ENCODE data around the gene BIN1.

Gene BIN1

GRCh38 chr2:127078028-127078427 lies 28.9 kb downstream of the BIN1 start:
- POLR2A ChIA-PET: interaction anchor here (0.6 kb wide), 1 partner anchor 63 kb away, joined by 3 read pairs; no protein-coding TSS in a partner anchor
- H3K27ac ChIP-seq (ENCODE audit: insufficient read depth in 1 of 2, low read depth in 1 of 2, low read length in 2 of 2, poor library complexity in 1 of 2, severe bottlenecking in 2 of 2): peak overlapping the region in 1 of 2 experiments; percentile 1
- H3K36me3 ChIP-seq (ENCODE audit: control insufficient read depth in 4 of 4, insufficient read depth in 4 of 4, low read length in 3 of 4): peaks cover 0 to 28% (median 4%) of the 10 kb centered on the region in 4 experiments
- CTCF ChIA-PET: interaction anchor here (1.2 to 23.1 kb wide), 3 partner anchors 10 to 19 kb away, joined by 6 to 404 read pairs (median 11); partner anchors contain the start of gene BIN1
- no peaks in the 10 kb centered on the region for H3K9me3 ChIP-seq (ENCODE audit: control extremely low read depth in 1 of 5, control insufficient read depth in 4 of 5, insufficient read depth in 2 of 5, low read depth in 1 of 5, low read length in 4 of 5)
- H3K4me3 ChIP-seq (ENCODE audit: control insufficient read depth in 1 of 7, extremely low read depth in 1 of 7, insufficient read depth in 4 of 7, low read depth in 2 of 7, low read length in 6 of 7): no peak overlapping the region
- H3K4me1 ChIP-seq (ENCODE audit: control extremely low read depth in 1 of 4, control insufficient read depth in 4 of 4, insufficient read depth in 4 of 4, low read length in 3 of 4): peaks cover 0 to 63% (median 48%) of the 10 kb centered on the region in 4 experiments
- 99% methylated on average over 5 of the region's 5 CpGs for WGBS (ENCODE audit: insufficient coverage)
- H3K27me3 ChIP-seq (replicated peaks in 2 of 5; ENCODE audit: control insufficient read depth in 4 of 5, insufficient read depth in 5 of 5, low read length in 4 of 5): no peaks in the 10 kb centered on the region
- DNase-seq: no peak

- Histone ChIP-seq H3K27me3 (replicated peaks in 2 of 5; ENCODE audit: control insufficient read depth in 4 of 5, insufficient read depth in 5 of 5, low read length in 4 of 5) (no peaks in the 10 kb centered on the region), H3K9me3 (ENCODE audit: control extremely low read depth in 1 of 5, control insufficient read depth in 4 of 5, insufficient read depth in 2 of 5, low read depth in 1 of 5, low read length in 4 of 5) (no peaks in the 10 kb centered on the region), H3K4me3 (ENCODE audit: control insufficient read depth in 1 of 7, extremely low read depth in 1 of 7, insufficient read depth in 4 of 7, low read depth in 2 of 7, low read length in 6 of 7) (no peak overlapping the region), H3K4me1 (ENCODE audit: control extremely low read depth in 1 of 4, control insufficient read depth in 4 of 4, insufficient read depth in 4 of 4, low read length in 3 of 4) (peaks cover 0 to 54% (median 38%) of the 10 kb centered on the region in 4 experiments), H3K36me3 (ENCODE audit: control insufficient read depth in 4 of 4, insufficient read depth in 4 of 4, low read length in 3 of 4) (peaks cover 0 to 39% (median 6%) of the 10 kb centered on the region in 4 experiments), H3K27ac (ENCODE audit: insufficient read depth in 1 of 2, low read depth in 1 of 2, low read length in 2 of 2, poor library complexity in 1 of 2, severe bottlenecking in 2 of 2) (no peak overlapping the region)
- WGBS (ENCODE audit: insufficient coverage): 98% methylated on average over 7 of the region's 11 CpGs
- CTCF ChIA-PET: interaction anchor here (0.7 to 23.1 kb wide), 4 partner anchors 8 to 128 kb away, joined by 3 to 404 read pairs (median 7); partner anchors contain the start of gene BIN1
- POLR2A ChIA-PET: interaction anchor here (1.2 kb wide), 1 partner anchor 10 kb away, joined by 3 read pairs; no protein-coding TSS in a partner anchor
- DNase-seq: no peak
Measured at GRCh38 chr2:127076924-127077323, 30.0 kb downstream of the BIN1 start.

- H3K36me3 ChIP-seq (ENCODE audit: control insufficient read depth in 4 of 4, insufficient read depth in 4 of 4, low read length in 3 of 4): peaks cover 0 to 46% (median 6%) of the 10 kb centered on the region in 4 experiments
- peaks cover 0 to 51% (median 32%) of the 10 kb centered on the region in 4 experiments for H3K4me1 ChIP-seq (ENCODE audit: control extremely low read depth in 1 of 4, control insufficient read depth in 4 of 4, insufficient read depth in 4 of 4, low read length in 3 of 4)
- no peaks in the 10 kb centered on the region for H3K9me3 ChIP-seq (ENCODE audit: control extremely low read depth in 1 of 5, control insufficient read depth in 4 of 5, insufficient read depth in 2 of 5, low read depth in 1 of 5, low read length in 4 of 5)
- POLR2A ChIA-PET: interaction anchor here (1.2 kb wide), 1 partner anchor 11 kb away, joined by 3 read pairs; no protein-coding TSS in a partner anchor
- no peak overlapping the region for H3K27ac ChIP-seq (ENCODE audit: insufficient read depth in 1 of 2, low read depth in 1 of 2, low read length in 2 of 2, poor library complexity in 1 of 2, severe bottlenecking in 2 of 2)
- H3K4me3 ChIP-seq (ENCODE audit: control insufficient read depth in 1 of 7, extremely low read depth in 1 of 7, insufficient read depth in 4 of 7, low read depth in 2 of 7, low read length in 6 of 7): no peak overlapping the region
- WGBS (ENCODE audit: insufficient coverage): 100% methylated on average over 4 of the region's 5 CpGs
- CTCF ChIA-PET: interaction anchor here (0.6 to 23.1 kb wide), 4 partner anchors 8 to 128 kb away, joined by 3 to 404 read pairs (median 7); partner anchors contain the start of gene BIN1
- H3K27me3 ChIP-seq (replicated peaks in 2 of 5; ENCODE audit: control insufficient read depth in 4 of 5, insufficient read depth in 5 of 5, low read length in 4 of 5): no peaks in the 10 kb centered on the region
- DNase-seq: no peak
Measured at GRCh38 chr2:127076290-127076689, 30.7 kb downstream of the BIN1 start.

DNA sequence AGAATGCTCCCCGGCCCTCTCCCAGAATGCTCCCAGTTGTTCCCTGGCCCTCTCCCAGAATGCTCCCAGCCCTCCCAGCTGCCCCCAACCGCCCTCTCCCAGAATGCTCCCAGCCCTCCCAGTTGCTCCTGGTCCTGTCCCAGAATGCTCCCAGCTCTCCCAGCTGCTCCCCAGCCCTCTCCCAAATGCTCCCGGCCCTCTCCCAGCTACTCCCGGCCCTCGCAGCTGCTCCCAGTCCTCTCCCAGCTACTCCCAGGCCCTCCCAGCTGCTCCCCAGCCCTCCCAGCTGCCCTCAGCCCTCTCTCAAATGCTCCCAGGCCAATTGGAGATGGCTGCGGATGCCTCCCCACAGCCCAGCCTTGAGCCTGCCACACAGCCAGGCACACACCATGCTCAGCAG lies 31.1 kb downstream of the BIN1 start:
- H3K4me1 ChIP-seq (ENCODE audit: control extremely low read depth in 1 of 4, control insufficient read depth in 4 of 4, insufficient read depth in 4 of 4, low read length in 3 of 4): peaks cover 0 to 49% (median 28%) of the 10 kb centered on the region in 4 experiments
- no peaks in the 10 kb centered on the region for H3K9me3 ChIP-seq (ENCODE audit: control extremely low read depth in 1 of 5, control insufficient read depth in 4 of 5, insufficient read depth in 2 of 5, low read depth in 1 of 5, low read length in 4 of 5)
- 97% methylated on average over 4 of the region's 6 CpGs for WGBS (ENCODE audit: insufficient coverage)
- no peak for DNase-seq
- ChIA-PET POLR2A (interaction anchor here (0.6 kb wide), 1 partner anchor 20 kb away, joined by 4 read pairs; no protein-coding TSS in a partner anchor), CTCF (interaction anchor here (0.6 to 23.1 kb wide), 5 partner anchors 7 to 129 kb away, joined by 3 to 404 read pairs (median 9); partner anchors contain the start of gene BIN1)
- H3K36me3 ChIP-seq (ENCODE audit: control insufficient read depth in 4 of 4, insufficient read depth in 4 of 4, low read length in 3 of 4): peaks cover 0 to 50% (median 6%) of the 10 kb centered on the region in 4 experiments
- H3K27ac ChIP-seq (ENCODE audit: insufficient read depth in 1 of 2, low read depth in 1 of 2, low read length in 2 of 2, poor library complexity in 1 of 2, severe bottlenecking in 2 of 2): no peak overlapping the region
- H3K27me3 ChIP-seq (replicated peaks in 2 of 5; ENCODE audit: control insufficient read depth in 4 of 5, insufficient read depth in 5 of 5, low read length in 4 of 5): no peaks in the 10 kb centered on the region
- H3K4me3 ChIP-seq (ENCODE audit: control insufficient read depth in 1 of 7, extremely low read depth in 1 of 7, insufficient read depth in 4 of 7, low read depth in 2 of 7, low read length in 6 of 7): no peak overlapping the region

DNA sequence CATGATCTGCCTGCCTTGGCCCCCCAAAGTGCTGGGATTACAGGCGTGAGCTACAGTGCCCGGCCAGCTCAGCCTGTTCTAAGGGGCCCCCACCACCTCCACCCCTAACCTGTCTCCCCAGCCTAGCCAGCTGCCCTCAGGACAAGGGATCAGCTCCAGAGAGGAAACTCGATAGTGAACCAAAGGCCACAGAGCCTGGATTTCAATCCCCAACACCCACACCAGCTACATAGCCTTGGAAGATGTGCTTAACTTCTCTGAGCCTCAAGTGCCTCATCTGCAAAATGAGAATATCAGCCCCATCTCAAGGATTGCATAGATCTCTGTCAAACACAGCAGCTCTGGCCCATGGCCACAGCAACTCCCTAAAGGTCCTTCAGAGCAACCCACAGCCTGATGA lies 32.0 kb downstream of the BIN1 start:
- ChIA-PET POLR2A (interaction anchor here (1.1 kb wide), 1 partner anchor 22 kb away, joined by 3 read pairs; no protein-coding TSS in a partner anchor), CTCF (interaction anchor here (1.8 to 23.1 kb wide), 2 partner anchors 10 to 22 kb away, joined by 9 to 404 read pairs; partner anchors contain the start of gene BIN1)
- peaks cover 0 to 57% (median 8%) of the 10 kb centered on the region in 4 experiments for H3K36me3 ChIP-seq (ENCODE audit: control insufficient read depth in 4 of 4, insufficient read depth in 4 of 4, low read length in 3 of 4)

DNA sequence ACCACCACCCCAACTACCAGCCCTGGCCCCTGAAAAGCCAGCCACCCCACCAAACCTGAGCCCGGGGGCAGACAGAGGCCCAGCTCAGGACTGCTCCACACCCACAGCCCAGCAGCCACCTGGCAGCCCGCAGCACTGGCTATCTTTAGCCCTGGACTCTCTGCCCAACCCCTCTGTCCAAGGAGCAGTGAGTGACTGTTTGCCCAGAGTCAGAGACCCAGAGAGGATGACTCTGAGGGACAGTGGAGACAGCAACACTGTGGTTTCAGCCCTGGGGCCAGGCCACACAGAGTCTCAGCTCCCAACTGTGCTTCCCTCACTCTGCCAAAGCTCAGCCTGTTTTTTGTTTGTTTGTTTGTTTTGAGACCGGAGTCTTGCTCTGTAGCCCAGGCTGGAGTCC lies 32.6 kb downstream of the BIN1 start:
- Histone ChIP-seq H3K27ac (ENCODE audit: insufficient read depth in 1 of 2, low read depth in 1 of 2, low read length in 2 of 2, poor library complexity in 1 of 2, severe bottlenecking in 2 of 2) (no peak overlapping the region), H3K36me3 (ENCODE audit: control insufficient read depth in 4 of 4, insufficient read depth in 4 of 4, low read length in 3 of 4) (peaks cover 0 to 63% (median 10%) of the 10 kb centered on the region in 4 experiments), H3K4me3 (ENCODE audit: control insufficient read depth in 1 of 7, extremely low read depth in 1 of 7, insufficient read depth in 4 of 7, low read depth in 2 of 7, low read length in 6 of 7) (no peak overlapping the region), H3K9me3 (ENCODE audit: control extremely low read depth in 1 of 5, control insufficient read depth in 4 of 5, insufficient read depth in 2 of 5, low read depth in 1 of 5, low read length in 4 of 5) (no peaks in the 10 kb centered on the region), H3K4me1 (ENCODE audit: control extremely low read depth in 1 of 4, control insufficient read depth in 4 of 4, insufficient read depth in 4 of 4, low read length in 3 of 4) (peaks cover 0 to 49% (median 30%) of the 10 kb centered on the region in 4 experiments), H3K27me3 (replicated peaks in 2 of 5; ENCODE audit: control insufficient read depth in 4 of 5, insufficient read depth in 5 of 5, low read length in 4 of 5) (no peaks in the 10 kb centered on the region)
- ChIA-PET POLR2A (interaction anchor here (1.1 kb wide), 1 partner anchor 23 kb away, joined by 3 read pairs; no protein-coding TSS in a partner anchor), CTCF (interaction anchor here (1.8 to 23.1 kb wide), 2 partner anchors 9 to 23 kb away, joined by 9 to 404 read pairs; partner anchors contain the start of gene BIN1)
- WGBS (ENCODE audit: insufficient coverage): 93% methylated on average over 2 of the region's 3 CpGs
- DNase-seq: no peak

More for the DNA sequence above, 32.0 kb downstream of the BIN1 start:
- H3K27ac ChIP-seq (ENCODE audit: insufficient read depth in 1 of 2, low read depth in 1 of 2, low read length in 2 of 2, poor library complexity in 1 of 2, severe bottlenecking in 2 of 2): no peak overlapping the region
- DNase-seq: no peak
- H3K9me3 ChIP-seq (ENCODE audit: control extremely low read depth in 1 of 5, control insufficient read depth in 4 of 5, insufficient read depth in 2 of 5, low read depth in 1 of 5, low read length in 4 of 5): no peaks in the 10 kb centered on the region
- H3K27me3 ChIP-seq (replicated peaks in 2 of 5; ENCODE audit: control insufficient read depth in 4 of 5, insufficient read depth in 5 of 5, low read length in 4 of 5): no peaks in the 10 kb centered on the region
- peaks cover 0 to 49% (median 27%) of the 10 kb centered on the region in 4 experiments for H3K4me1 ChIP-seq (ENCODE audit: control extremely low read depth in 1 of 4, control insufficient read depth in 4 of 4, insufficient read depth in 4 of 4, low read length in 3 of 4)
- WGBS (ENCODE audit: insufficient coverage): 94% methylated on average over 3 of the region's 3 CpGs
- no peak overlapping the region for H3K4me3 ChIP-seq (ENCODE audit: control insufficient read depth in 1 of 7, extremely low read depth in 1 of 7, insufficient read depth in 4 of 7, low read depth in 2 of 7, low read length in 6 of 7)

- Histone ChIP-seq H3K4me1 (ENCODE audit: control extremely low read depth in 1 of 4, control insufficient read depth in 4 of 4, insufficient read depth in 4 of 4, low read length in 3 of 4) (peaks cover 0 to 47% (median 29%) of the 10 kb centered on the region in 4 experiments), H3K4me3 (ENCODE audit: control insufficient read depth in 1 of 7, extremely low read depth in 1 of 7, insufficient read depth in 4 of 7, low read depth in 2 of 7, low read length in 6 of 7) (no peak overlapping the region), H3K9me3 (ENCODE audit: control extremely low read depth in 1 of 5, control insufficient read depth in 4 of 5, insufficient read depth in 2 of 5, low read depth in 1 of 5, low read length in 4 of 5) (no peaks in the 10 kb centered on the region), H3K36me3 (ENCODE audit: control insufficient read depth in 4 of 4, insufficient read depth in 4 of 4, low read length in 3 of 4) (peaks cover 0 to 76% (median 10%) of the 10 kb centered on the region in 4 experiments), H3K27ac (ENCODE audit: insufficient read depth in 1 of 2, low read depth in 1 of 2, low read length in 2 of 2, poor library complexity in 1 of 2, severe bottlenecking in 2 of 2) (no peak overlapping the region), H3K27me3 (replicated peaks in 2 of 5; ENCODE audit: control insufficient read depth in 4 of 5, insufficient read depth in 5 of 5, low read length in 4 of 5) (no peaks in the 10 kb centered on the region)
- WGBS (ENCODE audit: insufficient coverage): 97% methylated on average over 11 of the region's 15 CpGs
- DNase-seq: no peak
- ChIA-PET POLR2A (no interaction called here), CTCF (interaction anchor here (1.1 to 23.1 kb wide), 5 partner anchors 8 to 100 kb away, joined by 3 to 404 read pairs (median 19); partner anchors contain the start of gene BIN1)
Measured at GRCh38 chr2:127072970-127073369, 34.0 kb downstream of the BIN1 start.

Data from common myeloid progenitor, CD34-positive (primary cell).